GM19328 (cell line): Measurements from ENCODE around the gene ARFGEF2.
"Not testable (repeated sequence)": the region's sequence is repeated elsewhere in the genome, so short reads cannot be mapped to it uniquely, and the experiment has no call there.

Experiments
- ATAC-seq: cut with Tn5 transposase; IDR thresholded peaks from one replicate; pipeline ENCODE4 v1.9.1; 2021; ENCODE audit warnings: mild to moderate bottlenecking, moderate library complexity; ENCODE audit not compliant: unreplicated experiment

The ARFGEF2 gene

DNA sequence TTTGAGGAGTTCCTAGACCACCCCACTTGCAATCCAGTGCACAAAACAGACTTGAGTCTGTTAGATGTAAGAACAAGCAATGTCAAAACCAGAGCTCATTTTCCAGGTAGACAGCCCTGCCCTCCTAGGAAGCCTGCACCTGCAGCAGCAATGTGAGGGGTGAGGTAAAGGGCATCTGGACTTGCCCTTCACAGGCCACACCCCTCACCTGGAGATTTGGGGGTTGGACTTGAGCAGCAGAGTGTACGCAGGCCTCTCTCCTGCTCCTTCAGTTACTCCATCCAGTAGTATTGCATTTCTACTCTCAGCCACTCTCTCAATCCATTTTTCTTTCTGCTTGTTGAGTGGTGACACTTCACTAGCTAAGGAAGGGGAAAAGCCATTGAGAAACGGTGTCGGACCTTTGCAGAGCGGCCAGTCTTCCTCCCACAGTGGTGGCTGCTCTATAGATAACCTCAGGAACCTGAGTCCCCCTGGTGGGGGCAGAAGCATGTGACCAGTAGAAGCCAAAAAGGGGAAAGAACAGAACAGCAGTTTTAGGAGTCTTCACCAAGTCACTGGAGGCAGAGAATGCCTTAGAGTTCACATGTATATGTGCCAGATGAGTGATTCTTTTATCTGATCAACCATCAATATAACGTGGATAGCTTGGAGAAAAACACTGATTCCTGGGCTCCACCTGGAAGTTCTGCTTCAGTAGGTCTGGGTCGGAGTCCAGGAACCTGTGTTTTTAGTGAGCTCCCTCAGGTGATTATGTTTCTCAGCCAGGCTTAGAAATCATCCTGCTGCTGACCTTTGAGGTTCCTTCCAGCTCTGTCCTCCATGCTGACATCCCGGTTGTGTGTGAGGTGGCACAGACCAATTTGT is 28.0 kb downstream of the ARFGEF2 start:
- no peak for ATAC-seq

DNA sequence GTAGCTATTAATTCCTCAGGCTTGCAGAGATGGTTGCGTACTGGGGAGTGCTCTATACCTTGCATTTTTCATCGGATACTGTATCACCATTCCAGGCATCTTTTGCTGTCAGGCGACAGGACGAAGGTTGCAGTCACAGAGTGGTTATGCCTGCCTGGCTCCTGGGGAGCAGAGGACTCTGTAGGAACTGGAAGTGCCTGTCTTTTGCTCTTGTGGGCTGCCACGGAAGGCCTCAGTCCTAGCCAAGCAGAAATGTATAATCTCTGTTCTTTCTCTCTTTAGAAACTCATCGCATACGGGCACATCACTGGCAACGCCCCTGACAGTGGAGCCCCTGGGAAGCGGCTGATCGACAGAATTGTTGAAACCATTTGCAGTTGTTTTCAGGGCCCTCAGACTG is 29.5 kb downstream of the ARFGEF2 start:
- ATAC-seq: no peak

DNA sequence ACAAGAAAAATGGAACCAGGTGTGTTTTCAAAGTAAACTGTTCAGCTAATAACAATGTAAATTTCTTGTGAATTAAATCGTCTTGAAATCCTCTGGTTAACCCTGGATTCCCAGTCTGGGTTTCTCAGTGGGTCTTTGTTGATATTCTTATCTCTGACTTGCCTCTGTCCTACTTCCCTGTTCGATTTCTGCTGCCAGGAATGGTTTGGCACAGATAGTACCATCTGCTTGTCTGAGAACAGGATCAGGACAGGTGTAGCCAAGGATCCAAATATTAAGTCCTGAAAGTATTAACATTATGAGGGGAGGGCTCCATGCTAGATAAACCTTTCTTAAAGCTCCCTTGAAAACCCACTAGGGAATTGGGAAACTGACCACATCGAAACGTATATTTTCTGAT is 30.1 kb downstream of the ARFGEF2 start:
- no peak for ATAC-seq

DNA sequence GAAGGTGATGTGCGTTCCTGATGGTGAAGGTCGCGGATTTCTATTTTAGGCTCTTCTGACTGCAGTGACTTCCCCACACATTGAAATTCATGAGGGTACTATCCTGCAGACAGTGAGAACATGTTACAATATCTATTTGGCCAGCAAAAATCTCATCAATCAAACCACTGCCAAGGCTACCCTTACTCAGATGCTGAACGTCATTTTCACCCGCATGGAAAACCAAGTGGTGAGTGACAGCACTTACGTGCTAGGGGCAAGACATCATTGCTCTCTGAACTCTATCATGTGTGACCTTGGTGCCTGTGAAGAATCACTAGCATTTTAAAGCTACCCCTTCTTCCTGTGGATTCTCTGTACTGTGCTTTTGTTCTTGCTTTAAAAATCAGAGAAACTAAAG is 31.1 kb downstream of the ARFGEF2 start:
- no peak for ATAC-seq

DNA sequence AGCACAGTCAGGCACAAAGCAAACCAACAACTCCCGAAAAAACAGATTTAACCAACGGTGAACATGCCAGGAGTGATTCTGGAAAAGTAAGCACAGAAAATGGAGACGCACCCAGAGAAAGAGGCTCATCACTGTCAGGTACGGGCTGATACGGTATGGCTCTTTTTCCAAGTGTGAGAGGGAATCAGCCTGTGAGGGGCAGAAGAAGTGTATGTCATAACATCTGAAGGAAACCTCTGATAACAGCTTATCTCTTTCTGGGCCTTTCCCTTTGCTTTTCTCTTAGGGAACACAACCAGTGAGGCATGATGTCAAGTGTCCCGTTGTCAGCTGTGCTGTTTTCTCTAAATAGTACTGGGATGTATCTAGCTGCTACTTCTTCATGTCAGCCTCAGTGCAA is 32.1 kb downstream of the ARFGEF2 start:
- ATAC-seq: no peak

DNA sequence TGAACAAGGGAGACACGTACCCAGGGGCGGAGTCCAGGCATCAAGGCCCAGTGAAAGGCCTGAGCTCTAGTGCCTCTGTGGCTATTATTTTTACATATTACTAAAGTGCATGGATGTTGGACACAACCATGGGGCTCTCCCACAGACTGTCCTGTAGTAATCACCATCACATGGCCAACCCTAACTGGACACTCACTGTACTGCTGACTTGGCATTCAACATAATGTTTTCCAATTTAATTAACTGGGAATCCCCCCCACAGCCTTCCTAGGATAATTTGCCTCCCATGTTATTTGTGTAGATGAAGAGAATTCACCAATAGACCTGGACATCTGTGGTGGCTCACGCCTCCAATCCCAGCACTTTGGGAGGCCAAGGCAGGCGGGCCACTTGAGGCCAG is 34.5 kb downstream of the ARFGEF2 start:
- ATAC-seq: no peak

DNA sequence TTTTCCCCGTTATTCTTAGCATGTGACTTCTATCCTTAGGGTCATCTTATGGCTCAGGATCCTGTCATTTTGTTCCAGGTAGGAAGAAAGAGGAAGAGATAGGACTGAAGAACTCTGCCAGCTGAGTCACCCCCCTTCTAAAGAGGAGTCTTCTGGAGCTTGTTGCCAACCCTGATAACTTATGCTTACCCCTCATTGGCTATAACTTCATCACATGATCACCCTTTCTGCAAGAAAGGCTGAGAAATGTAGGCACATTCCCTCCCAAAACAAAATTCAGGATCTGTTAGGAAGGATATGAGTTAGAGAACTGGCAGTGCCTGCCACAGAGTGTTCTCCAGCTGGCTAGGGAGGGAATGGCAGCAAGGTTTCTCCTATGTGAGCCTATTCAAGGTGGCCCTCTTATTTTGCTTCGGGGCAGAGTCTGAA is 35.6 kb downstream of the ARFGEF2 start:
- no peak for ATAC-seq

DNA sequence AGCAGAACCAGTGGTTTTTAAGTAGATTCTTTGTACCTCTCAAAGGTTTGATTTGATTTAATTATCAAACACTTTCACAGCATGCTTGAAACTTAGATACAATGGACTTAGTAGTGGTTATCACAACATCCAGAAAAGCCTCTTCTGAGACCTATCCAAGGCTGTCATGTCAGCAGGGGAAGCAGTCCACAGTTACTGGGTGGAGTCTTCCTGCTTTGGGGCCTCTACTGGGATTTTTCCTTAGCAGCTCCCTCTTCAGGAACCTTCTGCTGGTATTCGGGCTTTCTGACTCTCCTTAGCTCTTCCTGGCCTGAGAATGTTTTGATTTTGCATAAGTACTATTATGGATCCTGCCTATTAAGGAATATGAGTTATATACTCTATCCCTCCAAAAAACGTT is 36.0 kb downstream of the ARFGEF2 start:
- no peak for ATAC-seq

DNA sequence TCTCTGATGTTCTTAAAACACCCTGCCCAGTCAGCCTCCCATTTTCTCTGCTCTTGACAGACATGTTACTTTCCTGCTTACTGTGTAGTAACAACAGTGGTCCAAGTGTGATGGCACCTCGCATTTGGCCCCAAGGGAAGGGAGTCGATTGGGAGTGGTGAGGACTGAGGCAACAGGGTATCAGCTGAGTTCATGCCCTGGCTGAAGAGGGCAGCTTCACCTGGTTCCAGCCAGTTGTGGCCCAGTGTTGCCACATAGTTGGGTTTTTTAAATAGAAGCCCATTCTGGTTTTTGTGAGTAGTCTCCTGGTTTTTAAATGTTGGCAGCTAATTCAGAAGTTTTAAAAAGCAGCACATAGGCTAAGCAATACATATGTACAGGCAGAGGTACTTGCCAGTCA is 37.2 kb downstream of the ARFGEF2 start:
- no peak for ATAC-seq

DNA sequence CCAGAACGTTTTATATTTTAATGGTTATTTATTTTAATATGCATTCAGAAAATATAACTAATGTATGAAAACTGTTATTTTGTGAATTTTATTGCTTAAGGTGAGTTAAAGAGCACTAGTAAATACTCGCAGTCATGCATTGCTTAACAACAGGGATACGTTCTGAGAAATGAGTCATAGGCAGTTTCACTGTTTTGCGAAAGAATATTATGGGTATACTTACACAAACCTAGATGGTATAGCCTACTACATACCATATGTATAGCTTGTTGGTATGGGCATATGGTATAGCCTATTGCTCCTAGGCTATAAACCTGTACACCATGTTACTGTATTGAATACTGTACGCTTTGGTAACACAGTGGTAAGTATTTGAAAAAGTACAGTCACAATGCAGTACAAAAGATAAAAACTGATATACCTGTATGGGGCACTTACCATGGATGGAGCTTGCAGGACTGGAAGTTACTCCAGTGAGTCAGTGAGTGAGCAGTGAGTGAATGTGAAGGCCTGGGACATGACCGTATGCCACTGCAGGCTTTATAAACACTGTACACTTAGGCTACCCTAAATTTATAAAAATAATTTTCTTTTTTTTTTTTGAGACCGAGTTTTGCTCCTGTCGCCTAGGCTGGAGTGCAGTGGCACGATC is 38.5 kb downstream of the ARFGEF2 start:
- ATAC-seq: no peak

DNA sequence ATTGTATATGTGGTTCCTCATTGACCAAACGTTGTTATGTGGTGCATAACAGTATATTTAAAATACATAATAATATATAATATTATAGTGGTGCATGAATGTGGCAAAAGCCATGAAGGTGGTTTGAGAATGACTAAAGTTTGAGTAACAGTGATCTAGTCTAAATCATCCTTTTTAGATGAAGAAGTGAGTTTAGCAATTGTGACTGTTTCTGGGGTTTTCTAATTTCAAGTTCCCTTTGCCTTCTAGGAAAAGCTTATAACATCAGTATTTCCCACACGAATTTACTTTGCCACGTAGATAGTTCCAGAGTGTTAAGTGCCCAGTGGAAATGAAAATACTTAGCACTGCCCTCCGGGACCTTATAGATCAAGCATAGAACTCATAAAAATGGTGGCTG is 40.9 kb downstream of the ARFGEF2 start:
- ATAC-seq: no peak

DNA sequence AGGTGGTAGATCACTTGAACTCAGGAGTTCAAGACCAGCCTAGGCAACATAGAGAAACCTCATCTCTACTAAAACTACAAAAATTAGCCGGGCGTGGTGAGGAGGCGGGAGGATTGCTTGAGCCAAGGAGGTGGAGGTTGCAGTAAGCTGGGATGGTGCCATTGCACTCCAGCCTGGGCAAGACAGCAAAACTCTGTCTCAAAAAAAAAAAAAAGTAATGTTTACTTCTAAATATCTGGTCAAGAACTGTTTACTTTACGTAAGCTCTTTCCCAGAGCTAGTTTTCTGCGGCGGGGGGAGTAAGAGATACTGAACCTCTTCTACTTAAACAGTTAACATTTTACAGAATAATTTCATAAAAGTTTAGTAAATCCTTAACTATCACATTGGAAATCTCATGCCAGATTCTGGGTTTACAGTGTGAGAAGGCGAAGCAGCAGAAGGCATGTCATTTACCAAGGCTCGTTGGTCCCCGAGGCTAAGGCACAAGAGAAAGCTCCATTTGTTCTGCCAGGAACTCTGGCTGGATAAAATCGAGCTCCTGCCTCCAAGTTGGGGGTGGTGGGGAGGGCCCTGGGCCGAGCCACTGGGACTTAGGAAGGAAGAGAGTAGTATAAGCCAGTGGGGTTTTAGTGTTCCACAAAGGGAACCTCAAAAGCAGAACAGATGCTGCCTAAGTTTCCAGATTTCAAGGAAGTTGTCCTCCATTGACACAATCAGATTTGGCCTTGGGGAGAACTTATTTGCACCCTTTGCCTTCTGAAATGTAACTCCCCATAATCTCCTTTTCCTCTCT is 41.7 kb downstream of the ARFGEF2 start:
- ATAC-seq: no peak

DNA sequence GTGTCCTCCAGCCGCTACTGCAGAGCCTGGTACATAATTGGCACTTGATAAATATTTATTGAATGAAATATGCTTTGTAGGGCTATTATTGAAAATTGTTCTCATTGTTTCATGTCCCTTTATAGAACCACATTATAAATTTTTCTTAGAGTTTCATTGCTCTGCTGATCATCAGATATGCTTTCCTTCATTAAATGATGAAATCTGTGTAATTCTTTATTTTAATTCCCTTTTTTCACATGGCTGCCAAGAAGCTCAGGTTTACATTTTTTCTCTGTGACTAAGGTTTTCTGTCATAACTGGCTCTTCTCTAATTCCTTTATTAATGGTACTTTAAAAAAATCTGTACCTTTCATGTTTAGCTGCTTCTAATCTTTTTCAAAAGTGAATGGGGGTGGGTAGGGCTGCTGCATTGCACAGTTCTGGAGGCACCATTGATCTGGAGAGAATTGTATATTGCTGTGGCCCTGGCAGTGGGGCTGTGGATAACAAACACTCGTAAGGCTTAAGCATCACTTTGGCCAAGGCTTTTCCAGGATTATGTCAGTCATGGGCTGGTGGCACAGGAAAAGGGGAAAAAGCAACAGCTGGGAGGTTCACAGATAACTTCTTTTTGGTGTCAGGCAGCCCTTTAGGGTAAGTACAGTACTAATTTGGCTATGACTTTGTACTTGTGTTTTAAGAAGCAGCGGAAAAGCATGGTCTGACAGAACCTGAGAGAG is 43.8 kb downstream of the ARFGEF2 start:
- no peak for ATAC-seq

DNA sequence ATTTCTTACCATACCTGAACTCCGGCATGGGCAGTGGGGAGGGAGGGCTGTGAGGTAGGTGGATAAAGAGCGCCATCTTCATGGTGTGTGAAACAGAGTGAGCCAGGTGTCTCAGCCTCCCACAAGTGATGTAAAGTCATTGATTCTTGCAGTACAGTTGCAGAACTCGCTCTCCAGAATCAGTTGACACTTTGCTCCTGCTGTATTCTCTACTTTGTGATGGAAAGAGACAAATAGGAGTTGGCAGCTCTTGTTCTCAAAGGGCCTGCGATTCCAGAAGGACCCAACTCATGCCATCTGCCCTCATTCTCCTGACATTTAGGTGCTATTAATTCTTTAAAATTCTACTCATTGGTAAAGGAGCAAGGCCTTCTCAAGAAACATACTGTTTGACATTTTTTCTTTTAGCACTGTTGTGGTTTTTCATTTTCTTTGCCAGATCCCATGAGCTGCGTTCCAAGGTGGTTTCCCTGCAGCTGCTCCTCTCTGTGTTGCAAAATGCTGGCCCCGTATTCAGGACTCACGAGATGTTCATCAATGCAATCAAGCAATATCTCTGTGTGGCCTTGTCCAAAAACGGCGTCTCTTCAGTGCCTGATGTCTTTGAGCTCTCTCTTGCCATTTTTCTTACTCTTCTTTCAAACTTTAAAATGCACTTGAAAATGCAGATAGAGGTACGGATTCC is 49.3 kb downstream of the ARFGEF2 start:
- no peak for ATAC-seq

DNA sequence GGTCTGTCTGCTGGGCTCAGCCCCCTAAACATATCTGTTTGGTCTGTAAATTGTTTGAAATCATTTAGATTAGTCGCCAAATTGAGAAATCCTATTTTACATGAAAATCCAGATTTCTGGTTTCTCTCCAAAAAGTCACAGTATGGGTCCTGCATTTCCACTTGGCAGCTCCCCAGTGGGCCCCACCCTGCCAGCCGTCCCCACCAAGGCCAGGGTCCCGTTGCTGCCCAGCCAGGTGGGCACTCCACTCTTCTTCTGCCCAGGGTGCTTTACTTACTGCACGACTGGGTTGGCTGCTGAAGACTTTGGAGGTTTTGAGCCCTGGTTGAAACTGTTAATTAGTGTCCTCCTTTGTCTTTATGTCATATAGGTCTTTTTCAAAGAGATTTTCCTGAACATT is 50.4 kb downstream of the ARFGEF2 start:
- no peak for ATAC-seq

DNA sequence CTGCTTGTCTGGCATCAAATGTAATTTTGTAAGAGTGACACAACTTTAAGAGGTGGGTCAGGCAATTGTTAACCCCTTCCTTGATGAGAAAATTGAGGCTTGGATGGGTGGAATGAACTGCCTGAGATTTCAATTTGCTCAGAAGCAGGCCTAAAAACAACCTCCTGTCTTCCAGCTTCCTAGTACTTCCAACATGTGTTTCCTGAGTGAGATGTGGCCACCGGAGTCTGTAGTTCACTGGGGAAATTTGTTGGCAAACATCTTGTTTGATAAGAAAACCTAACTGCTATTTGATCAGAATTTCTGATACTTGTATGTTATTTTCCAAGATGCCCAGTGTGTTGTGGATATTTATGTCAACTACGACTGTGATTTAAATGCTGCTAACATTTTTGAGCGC is 51.3 kb downstream of the ARFGEF2 start:
- ATAC-seq: no peak

DNA sequence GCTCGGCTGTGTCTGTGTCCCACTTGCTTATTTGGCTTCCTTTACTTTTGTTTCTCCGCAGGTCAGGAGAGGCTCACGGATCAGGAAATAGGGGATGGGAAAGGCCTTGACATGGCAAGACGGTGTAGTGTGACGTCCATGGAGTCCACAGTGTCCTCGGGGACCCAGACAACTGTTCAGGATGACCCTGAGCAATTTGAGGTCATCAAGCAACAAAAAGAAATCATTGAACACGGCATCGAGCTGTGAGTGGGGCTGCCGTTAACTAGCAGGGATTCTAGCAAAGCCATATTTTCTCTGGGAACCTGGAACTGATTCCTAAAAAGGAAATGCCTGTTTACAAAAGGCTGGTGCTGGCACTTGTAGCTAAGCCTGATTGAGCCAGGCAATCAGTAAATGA is 54.4 kb downstream of the ARFGEF2 start:
- ATAC-seq: no peak

DNA sequence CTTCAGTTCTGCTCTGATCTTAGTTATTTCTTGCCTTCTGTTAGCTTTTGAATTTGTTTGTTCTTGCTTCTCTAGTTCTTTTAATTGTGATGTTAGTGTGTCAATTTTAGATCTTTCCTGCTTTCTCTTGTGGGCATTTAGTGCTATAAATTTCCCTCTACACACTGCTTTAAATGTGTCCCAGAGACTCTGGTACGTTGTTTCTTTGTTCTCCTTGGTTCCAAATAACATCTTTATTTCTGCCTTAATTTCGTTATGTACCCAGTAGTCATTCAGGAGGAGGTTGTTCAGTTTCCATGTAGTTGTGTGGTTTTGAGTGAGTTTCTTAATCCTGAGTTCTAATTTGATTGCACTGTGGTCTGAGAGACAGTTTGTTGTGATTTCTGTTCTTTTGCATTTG is 58.5 kb downstream of the ARFGEF2 start:
- ATAC-seq: not testable (repeated sequence)

DNA sequence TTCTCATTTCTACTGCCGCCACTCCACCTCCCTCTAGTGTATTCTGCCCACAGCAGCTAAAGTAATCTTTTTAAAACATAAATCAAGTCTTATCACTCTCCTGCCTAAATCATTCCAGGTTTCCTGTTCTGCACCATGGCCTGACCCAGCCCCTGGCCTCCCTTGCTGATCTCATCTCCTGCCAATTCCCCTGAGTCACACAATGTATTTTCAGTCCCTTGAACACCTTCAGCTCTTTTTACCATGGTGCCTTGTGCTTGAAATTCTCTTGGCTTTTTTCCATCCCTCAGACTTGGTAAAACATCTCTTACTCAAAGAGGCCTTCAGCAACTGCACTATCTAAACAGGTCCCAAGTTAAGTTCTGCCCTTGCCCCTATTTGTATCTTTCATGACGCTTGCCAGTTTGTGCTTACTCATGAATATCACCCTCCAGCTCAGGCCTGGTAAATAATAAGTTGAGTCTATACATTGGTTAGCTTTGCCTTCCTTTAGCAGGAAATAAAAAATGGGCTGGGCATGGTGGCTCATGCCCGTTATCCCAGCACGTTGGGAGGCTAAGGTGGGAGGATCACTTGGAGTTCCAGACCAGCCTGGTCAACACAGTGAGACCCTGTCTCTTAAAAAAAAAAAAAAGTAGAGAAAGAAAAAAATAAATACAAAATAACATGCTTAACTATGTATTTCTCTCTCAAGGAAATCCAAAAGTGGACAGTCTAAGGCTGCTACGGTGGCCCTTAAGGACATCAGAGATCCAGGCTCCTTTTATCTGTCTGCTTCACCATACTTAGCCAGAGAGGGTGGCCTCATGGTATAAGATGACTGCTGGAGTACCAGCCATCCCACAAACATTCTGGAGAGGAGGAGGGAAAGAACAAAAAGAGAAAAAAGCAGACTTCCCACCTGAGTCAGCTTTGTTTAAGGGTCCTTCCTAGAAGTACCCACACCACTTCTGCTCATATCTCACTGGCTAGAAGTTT is 62.2 kb downstream of the ARFGEF2 start:
- ATAC-seq: no peak
